Activated T-cell treated with anti-CD3 and anti-CD28 coated beads, Interleukin-2, amount 50 U/mL, for 24 hours (primary cell): ENCODE measurements around the gene CACNA1B.
"Not testable (repeated sequence)": the region's sequence is repeated elsewhere in the genome, so short reads cannot be mapped to it uniquely, and the experiment has no call there.

Experiments
- DNase-seq: peaks from one replicate; pipeline ENCODE4 v3.0.0-alpha.2; 2020
- H3K27ac Mint-ChIP-seq: 2 replicates; pipeline ENCODE4 v1.8.0; 2020; ENCODE audit warnings: mild to moderate bottlenecking, mixed read lengths
- H3K27me3 Mint-ChIP-seq: 2 replicates; pipeline ENCODE4 v1.8.0; 2020; ENCODE audit warnings: mixed read lengths
- H3K36me3 Mint-ChIP-seq: 2 replicates; pipeline ENCODE4 v1.8.0; 2020; ENCODE audit warnings: low read depth, mixed read lengths
- H3K4me1 Mint-ChIP-seq: 2 replicates; pipeline ENCODE4 v1.8.0; 2020; ENCODE audit warnings: low read depth, mixed read lengths
- H3K4me3 Mint-ChIP-seq: 2 replicates; pipeline ENCODE4 v1.8.0; 2020; ENCODE audit warnings: mild to moderate bottlenecking, moderate library complexity, mixed read lengths
- H3K9me3 Mint-ChIP-seq: 2 replicates; pipeline ENCODE4 v1.8.0; 2020; ENCODE audit warnings: mixed read lengths

The CACNA1B gene

DNA sequence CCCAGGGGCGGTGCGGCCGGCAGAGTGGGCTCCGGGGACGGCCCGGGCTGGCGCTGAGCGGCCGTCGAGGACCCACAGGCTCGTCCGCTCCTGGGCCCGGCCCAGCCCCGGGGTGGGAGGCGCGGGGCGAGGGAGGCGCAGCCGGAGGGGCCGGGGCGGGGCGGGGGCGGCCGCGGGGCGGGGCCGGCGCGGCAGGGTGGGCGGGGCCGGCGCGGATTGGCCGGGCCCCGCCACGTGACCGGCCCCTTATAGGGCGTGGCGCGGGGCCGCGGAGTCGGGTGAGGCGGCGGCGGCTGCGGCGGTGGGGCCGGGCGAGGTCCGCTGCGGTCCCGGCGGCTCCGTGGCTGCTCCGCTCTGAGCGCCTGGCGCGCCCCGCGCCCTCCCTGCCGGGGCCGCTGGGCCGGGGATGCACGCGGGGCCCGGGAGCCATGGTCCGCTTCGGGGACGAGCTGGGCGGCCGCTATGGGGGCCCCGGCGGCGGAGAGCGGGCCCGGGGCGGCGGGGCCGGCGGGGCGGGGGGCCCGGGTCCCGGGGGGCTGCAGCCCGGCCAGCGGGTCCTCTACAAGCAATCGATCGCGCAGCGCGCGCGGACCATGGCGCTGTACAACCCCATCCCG, at the start of gene CACNA1B:
CACNA1B (plus strand) TSS at position 277 of the 617 bp plus-strand sequence; CDS start at position 429, 152 bp downstream.
- H3K4me1 Mint-ChIP-seq, H3K4me3 Mint-ChIP-seq, H3K9me3 Mint-ChIP-seq, H3K27ac Mint-ChIP-seq, DNase-seq, H3K36me3 Mint-ChIP-seq: not testable (repeated sequence)
- H3K27me3 Mint-ChIP-seq, result peaks cover 51% of the 10 kb centered on the region

DNA sequence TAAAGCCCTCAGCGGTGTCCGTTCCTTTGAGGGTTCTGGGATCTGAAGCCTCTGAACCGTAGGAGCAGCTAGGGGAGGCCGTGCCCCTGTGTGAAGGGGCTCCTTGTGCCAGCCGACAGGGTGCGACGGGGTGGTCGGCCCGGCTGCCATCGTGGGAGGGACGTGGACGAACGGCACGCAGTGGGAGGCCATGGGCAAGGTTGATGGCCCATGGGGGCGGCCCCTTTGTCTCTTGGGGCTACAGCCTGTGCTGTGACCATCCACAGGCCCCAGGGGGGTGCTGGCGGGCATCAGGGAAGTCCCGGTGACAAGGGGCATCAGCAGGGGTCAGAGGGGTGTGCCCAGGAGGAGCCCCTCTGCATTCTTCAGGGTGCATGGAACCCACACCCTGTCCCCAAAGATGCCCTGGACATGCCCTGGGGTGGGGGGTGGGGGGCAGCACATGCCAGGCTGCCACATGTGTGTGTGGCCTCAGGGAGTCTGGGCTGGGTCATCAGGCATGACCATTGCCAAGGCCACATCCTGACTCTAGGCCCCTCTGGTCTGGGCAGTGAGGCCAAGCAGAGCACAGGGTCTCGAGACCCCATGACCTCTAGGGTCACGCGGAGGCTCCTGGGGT, 49.6 kb upstream of the CACNA1B start:
- H3K4me1 Mint-ChIP-seq, result no peaks in the 10 kb centered on the region
- H3K27ac Mint-ChIP-seq, result no peak overlapping the region
- no peak overlapping the region for H3K4me3 Mint-ChIP-seq
- peaks cover 77% of the 10 kb centered on the region for H3K36me3 Mint-ChIP-seq
- H3K27me3 Mint-ChIP-seq, result no peaks in the 10 kb centered on the region
- DNase-seq, result no peak
- no peaks in the 10 kb centered on the region for H3K9me3 Mint-ChIP-seq

DNA sequence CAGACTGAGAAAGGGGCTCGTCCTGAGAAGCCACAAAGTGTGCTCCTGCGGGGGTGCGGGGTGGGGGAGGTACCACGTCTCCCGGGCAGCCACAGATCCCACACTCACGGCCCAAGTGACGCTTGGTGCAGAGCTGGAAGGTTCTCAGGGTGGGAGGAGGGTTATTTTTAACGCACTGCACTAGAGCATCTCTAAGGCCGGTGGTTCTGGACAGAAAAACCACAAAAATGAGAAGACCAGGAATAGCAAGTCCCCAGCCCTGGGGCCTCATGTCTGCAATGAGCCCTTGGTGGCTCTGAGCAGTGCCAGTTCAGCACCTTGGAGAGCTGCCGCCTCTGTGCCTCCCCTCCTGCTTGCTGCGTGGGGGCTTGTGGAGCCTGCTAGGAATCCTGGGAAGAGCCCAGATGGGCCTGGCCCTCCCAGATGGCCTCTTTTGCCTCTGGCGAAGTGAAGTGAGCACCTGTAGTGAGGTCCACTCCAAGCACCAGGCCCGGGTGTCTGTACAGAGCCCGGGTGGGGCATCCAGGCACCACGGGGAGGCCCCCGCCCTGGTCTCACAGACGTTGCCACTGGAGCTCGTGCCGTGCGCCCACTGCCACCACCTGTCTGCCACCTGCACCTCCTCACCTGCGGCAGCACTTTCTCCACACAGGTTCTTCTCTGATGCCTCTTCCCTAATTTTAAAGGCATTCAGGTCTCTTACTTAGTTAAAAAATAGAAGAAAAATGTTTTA, 48.9 kb upstream of the CACNA1B start:
- Mint-ChIP-seq H3K36me3 (peaks cover 82% of the 10 kb centered on the region), H3K4me3 (no peak overlapping the region), H3K4me1 (no peaks in the 10 kb centered on the region), H3K27me3 (no peaks in the 10 kb centered on the region), H3K9me3 (no peaks in the 10 kb centered on the region), H3K27ac (no peak overlapping the region)
- no peak for DNase-seq

- H3K9me3 Mint-ChIP-seq, result no peaks in the 10 kb centered on the region
- no peaks in the 10 kb centered on the region for H3K4me1 Mint-ChIP-seq
- peak overlapping the region; percentile 13 for H3K27ac Mint-ChIP-seq
- H3K36me3 Mint-ChIP-seq, result peaks cover 78% of the 10 kb centered on the region
- no peaks in the 10 kb centered on the region for H3K27me3 Mint-ChIP-seq
- DNase-seq, result no peak
- no peak overlapping the region for H3K4me3 Mint-ChIP-seq
Measured at GRCh38 chr9:137829260-137829996, 48.2 kb upstream of the CACNA1B start.

- H3K27ac Mint-ChIP-seq, result no peak overlapping the region
- DNase-seq, result no peak
- no peaks in the 10 kb centered on the region for H3K27me3 Mint-ChIP-seq
- H3K4me3 Mint-ChIP-seq, result no peak overlapping the region
- no peaks in the 10 kb centered on the region for H3K9me3 Mint-ChIP-seq
- no peaks in the 10 kb centered on the region for H3K4me1 Mint-ChIP-seq
- peaks cover 69% of the 10 kb centered on the region for H3K36me3 Mint-ChIP-seq
Measured at GRCh38 chr9:137832191-137832700, 45.3 kb upstream of the CACNA1B start.

DNA sequence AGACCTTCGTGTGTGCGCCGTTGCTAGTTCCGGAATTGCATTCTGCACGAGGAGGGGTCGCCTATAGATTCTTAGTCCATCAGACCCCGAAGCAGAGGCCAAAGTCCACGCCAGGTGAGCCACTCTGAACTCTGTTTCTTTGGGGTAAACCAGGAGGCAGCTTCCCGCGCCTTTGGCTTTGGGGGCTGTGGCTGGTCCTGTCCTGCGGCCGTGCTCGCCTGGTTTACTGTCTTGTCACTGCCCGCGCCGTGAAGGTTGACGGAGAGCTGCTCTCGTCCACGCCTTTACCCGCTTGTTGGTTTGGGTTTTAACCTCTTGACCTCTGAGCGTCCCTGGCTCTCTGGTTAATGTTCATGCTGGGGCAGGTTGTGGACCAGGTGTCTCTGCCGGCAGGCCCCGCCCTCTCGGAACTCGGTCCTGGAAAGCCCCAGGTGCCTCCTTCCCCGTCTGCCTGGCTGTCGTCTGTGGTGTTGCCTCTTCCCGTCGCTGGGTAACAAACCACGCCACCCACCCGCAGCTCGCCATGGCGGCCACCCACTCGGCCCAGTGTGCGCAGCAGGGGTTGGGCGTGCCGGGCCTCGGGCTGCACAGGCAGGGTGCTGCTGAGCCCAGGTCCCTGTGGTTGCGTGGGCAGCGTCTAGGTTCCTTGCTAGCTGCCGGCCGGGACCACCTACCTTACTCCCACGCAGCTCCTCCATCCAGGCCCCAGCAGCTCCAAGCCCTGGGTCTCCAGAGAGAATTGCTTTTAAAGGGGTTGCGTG, 44.6 kb upstream of the CACNA1B start:
- Mint-ChIP-seq H3K4me1 (no peaks in the 10 kb centered on the region), H3K27me3 (no peaks in the 10 kb centered on the region), H3K9me3 (no peaks in the 10 kb centered on the region), H3K4me3 (no peak overlapping the region), H3K36me3 (peaks cover 64% of the 10 kb centered on the region), H3K27ac (no peak overlapping the region)
- DNase-seq, result no peak

GRCh38 chr9:137833721-137834613, 43.6 kb upstream of the CACNA1B start:
- H3K9me3 Mint-ChIP-seq, result no peaks in the 10 kb centered on the region
- H3K4me3 Mint-ChIP-seq, result no peak overlapping the region
- no peak overlapping the region for H3K27ac Mint-ChIP-seq
- no peak for DNase-seq
- H3K27me3 Mint-ChIP-seq, result no peaks in the 10 kb centered on the region
- H3K4me1 Mint-ChIP-seq, result no peaks in the 10 kb centered on the region
- H3K36me3 Mint-ChIP-seq, result peaks cover 59% of the 10 kb centered on the region

DNA sequence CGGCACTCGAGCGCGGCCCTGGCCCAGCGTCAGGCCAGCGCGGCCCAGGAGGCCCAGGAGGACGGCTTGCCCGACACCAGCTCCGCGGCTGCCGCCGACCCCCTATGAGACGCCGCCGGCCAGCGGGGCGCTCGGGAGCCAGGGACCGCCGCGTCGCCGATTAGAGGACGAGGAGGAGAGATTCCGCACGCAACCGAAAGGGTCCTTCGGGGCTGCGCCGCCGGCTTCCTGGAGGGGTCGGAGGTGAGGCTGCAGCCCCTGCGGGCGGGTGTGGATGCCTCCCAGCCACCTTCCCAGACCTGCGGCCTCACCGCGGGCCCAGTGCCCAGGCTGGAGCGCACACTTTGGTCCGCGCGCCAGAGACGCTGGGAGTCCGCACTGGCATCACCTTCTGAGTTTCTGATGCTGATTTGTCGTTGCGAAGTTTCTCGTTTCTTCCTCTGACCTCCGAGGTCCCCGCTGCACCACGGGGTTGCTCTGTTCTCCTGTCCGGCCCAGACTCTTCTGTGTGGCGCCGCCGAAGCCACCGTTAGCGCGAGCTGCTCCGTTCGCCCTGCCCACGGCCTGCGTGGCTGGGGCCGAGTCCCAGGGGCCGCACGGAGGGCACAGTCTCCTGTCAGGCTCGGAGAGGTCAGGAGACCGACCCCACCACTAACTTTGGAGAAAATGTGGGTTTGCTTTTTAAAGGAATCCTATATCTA, 42.6 kb upstream of the CACNA1B start:
- DNase-seq, result no peak
- H3K4me1 Mint-ChIP-seq, result no peaks in the 10 kb centered on the region
- no peaks in the 10 kb centered on the region for H3K9me3 Mint-ChIP-seq
- peaks cover 49% of the 10 kb centered on the region for H3K36me3 Mint-ChIP-seq
- no peaks in the 10 kb centered on the region for H3K27me3 Mint-ChIP-seq
- H3K27ac Mint-ChIP-seq, result no peak overlapping the region
- H3K4me3 Mint-ChIP-seq, result no peak overlapping the region

GRCh38 chr9:137836151-137836830, 41.3 kb upstream of the CACNA1B start:
- Mint-ChIP-seq H3K4me1 (no peaks in the 10 kb centered on the region), H3K9me3 (peaks cover 2% of the 10 kb centered on the region), H3K4me3 (no peak overlapping the region), H3K27me3 (no peaks in the 10 kb centered on the region), H3K36me3 (peaks cover 40% of the 10 kb centered on the region), H3K27ac (no peak overlapping the region)
- no peak for DNase-seq

DNA sequence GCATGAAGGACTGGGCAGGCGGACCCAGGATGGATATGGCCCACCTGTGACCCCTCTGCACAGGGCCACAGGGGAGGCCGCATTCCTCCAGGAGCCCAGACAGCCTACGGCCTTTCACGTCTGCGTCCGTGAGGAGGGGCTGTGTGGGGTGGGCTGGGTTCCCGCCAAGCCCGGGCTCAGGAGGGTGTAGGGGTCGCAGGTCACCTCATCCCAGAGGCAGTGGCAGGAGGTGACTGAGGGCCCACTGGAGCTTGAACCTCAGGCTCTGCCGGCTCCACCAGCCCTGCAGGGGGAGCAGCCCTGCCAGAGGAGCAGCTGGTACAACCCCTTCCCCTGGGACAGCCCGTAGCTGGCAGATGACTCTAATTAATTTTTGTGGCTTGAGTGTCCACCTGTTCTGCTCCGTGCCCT, 40.7 kb upstream of the CACNA1B start:
- Mint-ChIP-seq H3K27me3 (no peaks in the 10 kb centered on the region), H3K4me1 (no peaks in the 10 kb centered on the region), H3K4me3 (no peak overlapping the region), H3K27ac (no peak overlapping the region), H3K36me3 (peaks cover 37% of the 10 kb centered on the region), H3K9me3 (peaks cover 2% of the 10 kb centered on the region)
- no peak for DNase-seq

GRCh38 chr9:137837345-137838278, 40.0 kb upstream of the CACNA1B start:
- Mint-ChIP-seq H3K27ac (no peak overlapping the region), H3K36me3 (peaks cover 33% of the 10 kb centered on the region), H3K4me3 (no peak overlapping the region), H3K9me3 (peaks cover 2% of the 10 kb centered on the region), H3K4me1 (no peaks in the 10 kb centered on the region), H3K27me3 (no peaks in the 10 kb centered on the region)
- DNase-seq, result no peak

DNA sequence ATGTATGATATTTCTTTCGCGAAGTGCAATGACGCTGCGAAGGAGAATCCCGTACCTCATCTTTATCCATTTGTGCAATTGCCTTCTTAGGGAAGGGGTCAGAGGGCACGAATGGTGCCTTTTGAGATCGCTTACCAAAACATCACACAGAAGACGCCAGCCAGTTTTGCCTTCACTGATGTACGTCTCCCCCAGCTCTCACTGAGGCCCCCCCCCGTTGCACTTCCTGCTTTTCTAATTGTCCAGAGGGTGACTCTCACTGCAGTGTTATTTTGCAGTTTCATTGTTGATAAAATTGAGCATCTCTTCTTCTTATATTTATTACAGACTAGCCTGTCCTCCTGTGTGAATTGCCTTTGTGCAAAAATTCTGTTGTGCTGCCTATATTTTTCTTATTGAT, 39.0 kb upstream of the CACNA1B start:
- Mint-ChIP-seq H3K27ac (no peak overlapping the region), H3K27me3 (no peaks in the 10 kb centered on the region), H3K36me3 (peaks cover 23% of the 10 kb centered on the region), H3K4me3 (no peak overlapping the region), H3K9me3 (peaks cover 6% of the 10 kb centered on the region), H3K4me1 (no peaks in the 10 kb centered on the region)
- no peak for DNase-seq
